Activated naive CD4-positive, alpha-beta T cell treated with Interleukin-2 at 50 U/mL for 16 hours (primary cell): ENCODE data around the gene MAD1L1.
"Not testable (repeated sequence)": the region's sequence is repeated elsewhere in the genome, so short reads cannot be mapped to it uniquely, and the experiment has no call there.

Experiments
- DNase-seq: peaks from one replicate; pipeline ENCODE4 v3.0.0-alpha.2; 2020

Gene MAD1L1

DNA sequence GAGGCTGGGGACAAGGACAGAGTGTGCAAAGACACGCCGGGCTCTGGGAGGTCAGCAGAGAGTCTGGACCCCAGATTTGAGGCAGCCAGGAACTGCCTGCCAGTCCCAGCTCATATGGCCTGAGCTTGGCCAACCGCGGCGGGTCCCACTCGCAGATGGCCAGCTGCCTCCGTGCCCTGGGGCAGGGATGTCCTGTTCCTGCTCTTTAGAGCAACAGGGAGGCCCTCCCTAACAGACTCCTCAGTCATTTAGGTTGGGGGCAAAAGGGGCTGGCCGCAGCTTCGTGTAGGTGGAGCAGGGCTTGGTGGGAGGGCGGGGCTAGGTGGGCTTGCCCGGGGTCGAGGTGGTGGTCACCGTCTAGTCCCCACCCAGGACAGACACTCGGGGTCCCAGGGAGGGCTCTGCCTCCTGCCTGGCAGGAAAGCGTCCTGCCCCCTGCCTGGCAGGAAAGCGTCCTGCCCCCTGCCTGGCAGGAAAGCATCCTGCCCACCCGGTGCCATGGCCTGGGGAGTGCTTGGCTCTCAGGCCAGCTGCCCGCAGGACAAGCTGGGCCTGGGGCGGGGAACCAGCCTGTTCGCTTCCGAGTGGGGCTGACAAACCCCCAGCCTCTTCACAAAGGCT, 393.7 kb downstream of the MAD1L1 start:
- not testable (repeated sequence) for DNase-seq

DNA sequence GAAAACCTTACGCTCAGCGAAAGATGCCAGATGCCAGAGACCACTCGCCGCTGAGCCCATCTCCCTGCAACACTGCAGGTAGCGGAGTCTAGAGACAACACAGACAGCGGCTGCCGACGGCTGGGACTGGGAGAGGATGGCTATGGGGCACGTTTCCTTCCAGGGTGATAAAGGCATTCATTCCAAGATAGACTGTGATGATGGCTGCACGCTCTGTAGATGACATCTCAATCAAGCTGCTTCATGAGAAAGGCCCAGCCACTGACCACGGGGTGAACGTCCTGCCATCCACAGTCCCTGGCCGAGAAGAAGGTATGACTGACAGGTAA, 394.2 kb downstream of the MAD1L1 start:
- DNase-seq = not testable (repeated sequence)

DNA sequence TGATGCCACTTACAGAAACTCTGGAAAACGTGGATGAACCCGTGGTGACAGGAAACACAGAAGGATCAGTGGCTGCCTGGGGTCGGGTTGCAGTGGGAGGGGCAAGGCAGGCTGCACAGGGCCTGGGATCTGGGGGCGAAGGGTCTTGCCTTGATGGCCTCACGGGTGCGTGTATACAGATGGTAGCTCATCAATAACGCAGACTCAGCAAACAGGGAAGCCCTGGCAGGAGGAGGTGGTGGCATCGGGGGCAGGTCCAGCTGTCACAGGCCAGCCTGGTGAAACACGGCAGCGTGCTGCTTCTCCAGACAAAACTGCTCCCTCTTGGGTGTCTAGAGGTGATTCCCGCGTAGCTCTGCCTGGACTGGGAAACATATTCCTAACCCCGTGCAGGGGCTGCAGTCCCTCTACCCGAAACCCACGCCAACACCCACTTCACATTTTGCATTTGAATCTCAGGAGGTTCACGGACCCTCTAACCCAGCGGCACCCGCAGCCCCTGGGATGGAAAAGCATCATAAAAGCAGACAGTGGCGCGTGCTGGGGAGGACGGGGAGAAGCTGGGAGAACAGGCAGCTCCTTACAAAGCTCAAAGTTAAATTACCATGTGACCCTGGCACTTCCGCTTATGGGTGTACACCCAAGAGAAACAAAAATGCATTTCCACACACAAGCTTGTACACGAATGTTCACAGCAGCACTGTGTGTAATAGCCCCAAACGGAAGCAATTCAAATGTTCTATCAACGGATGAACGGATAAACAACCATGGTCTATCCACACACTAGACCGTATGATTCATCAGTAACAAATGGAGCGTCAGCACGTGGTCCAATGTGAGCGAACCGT, 394.8 kb downstream of the MAD1L1 start:
- not testable (repeated sequence) for DNase-seq

DNA sequence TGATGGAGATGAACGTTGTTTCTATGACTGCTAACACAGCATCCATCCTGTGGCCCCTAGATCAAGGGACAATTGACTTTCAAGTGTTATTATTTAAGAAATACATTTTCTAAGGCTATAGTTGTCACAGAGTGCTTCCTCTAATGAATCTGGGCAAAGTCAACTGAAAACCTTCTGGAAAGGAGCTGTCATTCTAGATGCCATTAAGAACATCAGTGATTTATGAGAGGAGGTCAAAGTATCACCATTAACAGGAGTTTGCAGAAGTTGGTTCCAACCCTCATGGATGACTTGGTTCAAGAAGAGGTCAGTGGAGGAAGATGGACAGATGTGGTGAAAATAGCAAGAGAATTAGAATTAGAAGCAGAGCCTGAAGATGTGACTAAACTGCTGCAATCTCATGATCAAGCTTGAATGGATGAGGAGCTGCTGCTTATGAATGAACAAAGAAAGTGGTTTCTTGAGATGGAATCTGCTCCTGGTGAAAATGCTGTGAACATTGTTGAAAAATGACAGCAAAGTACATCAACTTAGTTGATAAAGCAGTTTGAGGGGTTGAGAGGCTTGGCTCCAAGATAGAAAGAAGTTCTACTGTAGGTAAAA, 400.7 kb downstream of the MAD1L1 start:
- not testable (repeated sequence) for DNase-seq

DNA sequence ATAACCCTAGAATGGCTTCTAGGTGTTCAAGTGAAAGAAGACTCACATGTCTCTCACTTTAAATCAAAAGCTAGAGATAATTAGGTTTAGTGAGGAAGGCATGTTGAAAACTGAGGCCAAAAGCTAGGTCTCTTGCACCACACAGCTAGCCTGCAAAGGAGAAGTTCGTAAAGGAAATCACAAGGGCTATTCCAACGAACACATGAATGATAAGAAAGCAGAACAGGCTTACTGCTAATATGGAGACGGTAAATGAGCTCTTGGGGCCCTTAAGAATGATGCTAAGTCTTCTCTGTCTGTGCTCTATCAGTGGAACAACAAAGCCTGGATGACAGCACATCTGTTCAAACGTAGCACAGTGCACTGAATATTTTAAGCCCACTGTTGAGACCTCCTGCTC, 401.3 kb downstream of the MAD1L1 start:
- DNase-seq = not testable (repeated sequence)

DNA sequence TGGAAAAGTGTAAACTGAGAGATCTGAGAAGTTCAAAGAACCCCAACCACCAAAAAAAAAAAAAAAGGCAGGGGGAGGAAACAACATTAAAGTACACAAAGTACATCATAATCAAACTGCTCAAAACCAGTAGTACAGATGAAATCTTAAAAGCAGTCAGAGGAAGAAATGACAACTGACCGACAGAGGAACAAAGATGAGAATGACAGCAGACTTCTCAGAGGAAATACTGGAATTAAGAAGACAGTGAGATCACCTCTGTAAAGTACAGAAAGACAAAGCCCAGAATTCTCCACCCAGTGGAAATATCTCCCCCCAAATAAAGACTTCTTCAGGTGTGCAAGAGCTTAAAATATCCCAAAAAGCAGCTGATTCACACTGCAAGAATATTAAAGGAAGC, 403.1 kb downstream of the MAD1L1 start:
- DNase-seq = not testable (repeated sequence)

DNA sequence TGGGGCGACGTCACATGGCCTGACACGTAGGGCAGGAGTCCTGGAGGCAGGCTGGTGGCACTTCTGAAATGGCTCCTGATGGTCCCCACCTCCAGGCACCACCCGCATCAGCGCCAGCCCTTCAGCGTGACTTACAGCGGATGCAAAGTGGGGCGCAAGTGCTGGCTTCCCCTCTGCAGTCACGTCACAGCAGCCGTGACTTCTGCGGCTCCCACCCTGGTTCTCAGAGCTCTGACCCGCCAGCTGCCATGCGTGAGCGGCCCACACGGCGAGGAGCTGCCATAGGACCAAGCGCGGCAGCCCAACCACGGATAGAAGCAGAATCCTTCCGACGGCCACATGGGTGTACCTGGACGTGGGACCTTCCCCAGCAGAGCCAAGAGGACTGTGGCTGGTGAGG, 403.6 kb downstream of the MAD1L1 start:
- DNase-seq = no peak

DNA sequence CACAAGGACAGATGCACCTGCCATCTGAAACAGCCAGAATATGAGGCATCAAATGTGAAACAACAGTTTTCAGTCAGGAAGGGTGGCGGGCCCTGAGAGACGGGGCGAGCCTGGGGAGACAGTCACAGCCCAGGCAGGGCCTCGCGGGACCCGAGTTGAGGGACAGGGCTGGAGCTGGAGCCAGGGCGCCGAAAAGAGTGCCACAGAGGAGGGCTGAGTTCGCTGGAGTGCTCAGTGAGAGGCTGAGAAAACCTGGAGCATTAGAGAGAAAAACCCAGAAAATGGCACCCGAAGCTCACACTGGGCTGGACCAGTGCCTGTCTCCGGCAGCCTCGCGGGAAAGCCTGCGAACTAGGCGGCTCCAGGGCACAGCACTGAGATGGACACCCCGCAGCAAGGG, 404.6 kb downstream of the MAD1L1 start:
- DNase-seq = not testable (repeated sequence)

DNA sequence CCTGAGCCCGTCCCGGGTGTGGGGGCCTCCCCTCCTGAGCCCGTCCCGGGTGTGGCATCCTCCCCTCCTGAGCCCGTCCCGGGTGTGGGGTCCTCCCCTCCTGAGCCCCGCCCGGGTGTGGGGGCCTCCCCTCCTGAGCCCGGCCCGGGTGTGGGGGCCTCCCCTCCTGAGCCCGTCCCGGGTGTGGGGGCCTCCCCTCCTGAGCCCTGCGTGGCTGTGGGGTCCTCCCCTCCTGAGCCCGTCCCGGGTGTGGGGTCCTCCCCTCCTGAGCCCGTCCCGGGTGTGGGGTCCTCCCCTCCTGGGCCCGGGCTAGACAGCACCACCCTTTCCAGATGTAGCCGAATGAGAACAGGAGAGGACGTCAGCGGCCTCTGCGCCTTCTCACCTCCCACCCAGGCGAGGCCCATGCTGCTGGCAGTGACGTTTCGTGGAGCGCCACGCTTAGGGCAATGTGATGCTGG, 405.2 kb downstream of the MAD1L1 start:
- not testable (repeated sequence) for DNase-seq

DNA sequence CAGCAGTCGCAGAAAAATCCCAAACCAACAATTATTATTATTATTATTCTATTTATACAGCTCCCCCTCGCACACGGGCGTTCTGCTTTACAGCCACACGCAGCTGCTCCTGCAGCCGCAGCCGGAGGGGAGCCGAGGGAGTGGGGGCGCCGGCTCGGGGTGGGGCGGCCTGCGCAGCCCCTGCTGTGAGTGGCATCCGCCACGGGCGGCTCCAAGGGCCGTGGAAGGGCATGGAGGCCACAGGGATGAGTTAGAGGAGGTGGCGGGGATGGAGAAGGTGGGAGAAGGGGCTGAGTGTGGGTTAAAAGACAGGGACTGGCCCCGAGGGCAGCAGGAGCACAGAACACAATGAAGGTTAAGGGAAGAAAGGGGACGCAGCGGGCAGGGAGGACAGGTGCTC, 405.8 kb downstream of the MAD1L1 start:
- DNase-seq = not testable (repeated sequence)

DNA sequence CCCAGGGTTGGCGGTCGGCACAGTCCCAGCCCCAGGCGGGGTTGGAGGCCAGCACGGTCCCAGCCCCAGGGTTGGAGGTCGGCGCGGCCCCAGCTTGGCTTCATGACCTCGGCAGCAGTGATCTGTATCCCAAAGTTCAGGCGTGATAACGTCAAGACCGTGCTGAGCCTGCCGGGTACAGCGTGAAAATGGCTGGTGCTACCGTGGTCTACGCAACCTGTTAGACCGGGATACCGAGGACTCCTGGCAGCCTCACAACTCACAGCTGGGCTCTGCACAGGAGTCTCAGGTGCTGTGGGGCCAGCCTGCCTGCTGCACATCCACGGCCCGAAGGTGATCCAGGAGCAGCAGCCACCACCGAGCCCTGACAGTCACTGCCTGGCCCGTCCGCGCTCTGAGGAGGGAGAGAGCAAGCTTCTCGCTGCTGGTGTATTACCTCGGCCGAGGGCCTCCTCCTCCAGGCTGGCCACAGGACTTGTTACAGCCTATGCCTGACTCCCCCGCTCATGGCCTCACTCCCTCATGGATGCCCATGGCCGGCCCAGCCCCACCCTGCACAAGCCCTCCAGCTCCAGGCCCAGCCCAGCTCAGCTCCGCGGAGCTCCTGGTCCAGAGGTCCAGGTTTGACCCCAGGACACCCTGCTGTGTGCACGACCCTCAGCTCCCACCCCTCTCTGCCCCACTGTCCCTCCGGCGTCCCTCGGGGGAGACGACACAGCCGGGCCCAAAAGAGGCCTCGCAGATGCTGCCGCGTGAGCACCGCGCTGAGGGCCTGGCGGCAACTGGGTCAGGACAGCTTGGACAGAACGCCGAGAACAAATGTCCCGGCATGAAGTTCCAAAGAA, 406.6 kb downstream of the MAD1L1 start:
- no peak for DNase-seq

DNA sequence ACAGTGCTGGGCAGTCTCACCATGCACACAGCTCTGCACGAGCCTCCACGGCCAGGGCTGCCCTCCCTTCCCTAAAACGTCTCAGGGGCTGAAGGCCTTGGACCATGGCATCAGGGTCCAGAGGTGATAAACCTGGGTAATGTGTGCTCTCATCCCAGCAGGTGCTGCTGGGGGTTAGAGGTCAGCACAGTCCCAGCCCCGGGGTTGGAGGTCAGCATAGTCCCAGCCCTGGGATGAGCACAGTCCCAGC, 407.2 kb downstream of the MAD1L1 start:
- not testable (repeated sequence) for DNase-seq

DNA sequence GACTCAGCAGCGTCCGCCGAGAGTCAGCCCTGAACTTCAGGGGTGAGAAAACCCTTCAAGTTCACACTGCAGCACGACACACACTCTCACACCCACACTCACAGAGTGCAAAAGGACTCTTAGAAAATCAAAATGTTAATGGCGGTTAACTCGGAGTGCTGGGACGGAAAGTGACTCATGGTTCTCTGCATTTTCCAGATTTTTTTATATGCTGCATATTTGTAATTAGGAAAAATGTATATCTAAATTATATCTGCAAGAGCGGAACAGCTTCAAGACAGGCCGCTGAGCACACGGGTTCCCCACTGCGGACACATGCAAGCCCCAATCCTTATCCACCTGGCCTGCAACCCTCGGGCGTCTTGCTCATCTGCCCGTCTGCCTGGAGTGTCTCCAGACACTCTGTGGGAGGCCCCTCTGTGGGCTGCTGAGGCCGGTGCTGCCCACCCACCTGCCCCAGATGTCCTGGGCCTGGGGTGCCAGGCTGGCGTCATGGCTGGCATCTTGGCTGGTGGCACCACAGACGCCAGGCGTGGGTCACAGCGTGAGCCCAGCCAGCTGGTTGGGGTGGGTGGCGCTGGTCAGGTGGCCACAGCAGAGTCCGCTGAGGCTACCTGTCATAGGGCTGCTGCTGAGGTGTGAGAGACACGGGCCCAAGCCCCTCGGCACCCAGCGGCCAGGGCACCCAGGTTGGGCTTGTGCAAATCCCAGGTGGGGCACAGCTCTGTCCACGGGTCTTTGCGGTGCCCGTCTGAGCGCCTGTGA, 407.7 kb downstream of the MAD1L1 start:
- not testable (repeated sequence) for DNase-seq

DNA sequence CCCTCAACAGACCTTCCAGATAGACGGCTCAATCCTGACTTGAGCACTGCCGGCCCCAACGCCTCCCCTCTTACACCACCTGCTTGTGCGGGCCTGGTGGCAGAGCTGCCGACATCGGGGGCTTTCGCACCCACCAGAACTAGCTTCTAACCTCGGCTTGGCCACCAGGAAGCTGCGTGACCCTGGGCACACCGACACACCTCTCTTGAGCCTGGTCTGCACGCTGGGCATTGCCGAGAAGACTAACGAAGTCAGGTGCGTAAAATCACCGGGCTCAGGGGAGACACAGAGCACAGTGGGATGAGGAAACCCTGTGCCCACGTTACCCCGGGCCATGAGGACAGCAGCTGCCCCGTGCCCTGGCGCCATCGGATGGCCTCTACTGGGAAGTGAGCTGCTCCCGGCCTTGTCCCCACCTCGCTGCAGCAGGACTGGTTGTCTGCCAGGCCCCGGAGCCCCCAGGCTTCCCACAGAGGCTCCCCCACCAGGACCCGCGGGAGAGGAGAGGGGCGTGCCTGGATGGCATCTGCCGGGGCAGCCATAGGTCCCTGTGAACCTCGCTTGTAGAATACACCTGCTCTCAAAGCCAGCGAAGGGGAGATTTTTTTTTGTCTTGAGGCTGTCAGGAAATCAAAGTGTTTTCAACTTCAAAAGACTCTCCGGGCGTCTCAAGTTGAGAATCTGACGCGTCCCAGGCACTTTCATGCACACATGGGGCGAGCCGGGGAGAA, 408.4 kb downstream of the MAD1L1 start:
- peak; percentile 8 for DNase-seq

DNA sequence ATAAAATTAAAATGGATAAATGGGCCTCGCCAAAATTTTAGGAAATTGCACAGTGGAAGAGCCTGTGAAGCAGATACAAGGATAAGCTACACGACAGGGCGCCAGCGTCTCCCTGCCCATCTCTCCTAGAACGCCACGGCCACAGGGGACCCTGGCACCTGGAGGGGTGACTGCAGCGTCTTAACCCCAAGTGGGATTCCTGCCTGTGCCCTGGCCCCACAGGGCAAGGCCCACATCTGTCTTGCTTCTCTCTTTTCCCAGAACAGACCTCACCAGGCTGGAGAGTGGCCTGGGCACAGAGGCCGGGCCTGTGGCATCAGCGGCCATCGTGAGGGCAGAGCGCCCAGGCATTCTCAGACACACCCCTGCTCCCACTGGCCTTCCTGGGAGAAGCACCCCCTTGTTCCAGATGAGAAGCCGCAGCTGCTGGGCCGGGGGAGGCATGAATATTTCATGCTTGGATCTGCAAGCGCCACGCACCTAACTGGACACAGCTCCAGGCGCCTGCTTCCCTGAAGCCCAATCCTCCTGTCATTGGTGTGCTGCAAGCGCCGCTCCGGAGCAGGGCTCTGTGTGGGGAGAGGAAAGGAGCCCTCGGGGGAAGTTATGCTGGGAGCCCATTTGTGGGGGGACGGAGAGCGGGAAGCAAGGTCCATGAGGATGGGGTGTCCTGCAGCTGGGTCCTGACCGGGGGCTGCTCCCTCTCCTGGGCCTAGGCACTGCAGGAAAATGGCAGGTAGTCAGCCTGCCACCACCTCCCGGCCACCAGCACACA, 409.2 kb downstream of the MAD1L1 start:
- DNase-seq = no peak

DNA sequence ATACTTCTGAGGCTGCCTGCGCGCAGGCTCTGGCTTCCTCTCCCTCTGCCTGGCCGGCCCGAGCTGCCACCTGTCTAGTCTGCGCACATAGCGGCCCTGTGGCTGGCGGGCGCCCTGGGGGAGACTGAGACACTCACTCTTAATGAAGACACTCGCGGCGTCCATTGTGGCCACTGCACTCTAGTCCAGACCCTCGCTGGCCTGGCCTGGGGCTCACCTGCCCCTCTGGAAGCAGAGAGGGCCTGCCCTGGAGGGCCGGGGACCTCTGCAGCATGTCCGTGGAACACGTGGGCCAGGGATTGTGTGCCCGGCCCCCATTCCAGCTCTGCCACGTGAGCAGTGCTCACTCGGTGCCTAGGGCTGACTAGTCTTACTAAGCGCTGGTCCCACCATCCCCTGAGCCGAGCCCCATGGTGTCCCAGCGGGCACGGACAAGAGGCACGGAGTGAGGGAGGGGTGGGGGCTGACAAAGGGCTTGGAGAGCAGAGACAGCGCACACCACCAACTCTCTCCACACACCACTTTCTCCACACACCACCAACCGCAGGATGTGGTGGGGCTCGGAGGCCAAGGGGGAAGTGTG, 413.4 kb downstream of the MAD1L1 start:
- no peak for DNase-seq

DNA sequence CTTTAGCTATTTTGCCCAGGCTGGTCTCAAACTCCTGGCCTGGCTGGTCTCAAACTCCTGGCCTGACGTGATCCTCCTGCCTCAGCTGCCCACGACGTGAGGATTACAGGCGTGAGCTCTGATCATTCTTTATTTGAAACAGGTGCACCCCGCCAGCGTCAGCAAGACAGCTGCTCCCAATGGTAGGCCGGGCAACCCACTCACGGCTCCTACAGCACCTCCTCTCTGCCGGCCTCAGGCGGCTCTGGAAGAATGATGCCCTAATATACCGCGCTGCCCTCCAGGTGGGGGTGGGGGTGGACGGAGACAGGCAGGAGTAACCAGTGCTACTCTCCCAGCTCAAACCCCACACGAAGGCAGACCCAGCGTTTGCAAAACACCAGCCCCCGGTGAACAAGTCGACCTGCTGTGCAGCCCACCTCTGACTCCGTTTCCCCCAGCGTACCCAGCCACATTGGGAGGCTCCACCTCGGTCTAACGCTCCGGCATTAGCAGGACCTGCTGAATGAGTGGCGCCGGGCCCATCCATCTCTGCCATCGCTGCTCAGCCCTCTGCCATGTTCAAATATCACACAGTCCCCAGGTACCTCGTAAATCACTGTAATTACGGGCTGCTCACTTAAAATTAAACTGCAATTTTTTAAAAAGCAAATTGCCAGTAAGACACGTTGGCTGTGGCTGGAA, 414.0 kb downstream of the MAD1L1 start:
- no peak for DNase-seq

DNA sequence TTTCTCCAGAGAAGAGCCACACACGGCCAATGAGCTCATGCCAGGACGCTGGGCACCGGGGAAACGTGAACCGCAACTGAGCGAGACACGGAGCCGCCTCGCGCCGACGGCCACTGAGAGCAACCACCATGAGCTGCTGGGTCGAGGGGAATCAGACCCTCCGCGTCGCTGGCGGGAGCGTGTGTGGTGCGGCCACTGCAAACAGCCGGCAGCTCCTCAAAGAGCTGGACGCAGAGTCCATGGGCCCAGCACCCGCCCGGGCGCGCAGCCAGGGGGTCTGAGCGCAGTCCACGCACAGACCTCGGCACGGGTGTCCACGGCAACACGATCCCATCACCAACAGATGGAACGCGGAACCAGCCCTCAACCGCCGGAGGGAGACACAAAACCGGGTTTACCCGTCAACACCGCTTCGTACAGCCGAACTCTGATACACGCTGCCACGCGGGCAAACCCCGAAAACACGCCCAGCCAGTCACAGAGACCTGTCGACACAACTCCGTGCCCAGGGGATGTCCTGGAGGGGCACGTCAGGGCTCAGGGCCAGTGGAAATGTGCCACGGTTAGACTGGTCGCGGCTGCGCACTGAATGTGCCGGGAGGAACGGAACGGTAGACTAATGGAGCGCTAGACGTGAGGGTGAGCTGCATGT, 415.6 kb downstream of the MAD1L1 start:
- no peak for DNase-seq

DNA sequence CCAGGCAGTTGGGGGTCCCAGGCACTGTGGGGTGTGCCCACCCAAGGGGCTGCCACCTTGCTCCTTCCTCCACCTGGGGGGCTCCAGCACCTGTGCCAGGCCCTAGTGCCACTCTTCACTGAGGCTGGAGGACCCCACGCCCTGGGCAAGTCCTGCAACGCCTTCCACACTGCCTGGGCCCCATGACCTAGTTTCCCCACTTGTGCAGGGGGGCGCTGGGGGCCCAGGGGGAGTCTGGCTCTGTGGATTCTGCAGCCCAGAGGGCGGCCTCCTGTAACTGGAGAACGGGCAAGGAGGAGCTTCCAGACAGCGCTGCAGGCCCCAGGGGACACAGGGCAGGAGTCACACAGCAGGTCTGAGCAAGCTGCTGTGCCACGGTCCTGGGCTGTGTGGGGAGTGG, 416.3 kb downstream of the MAD1L1 start:
- not testable (repeated sequence) for DNase-seq
